ENCODE data around the gene LRBA.

- TF ChIP-seq TAF1 (IDR thresholded peaks at IDR 0.05; ENCODE audit: low read depth, low read length) = no peak
- TF ChIP-seq POLR2AphosphoS5 (IDR thresholded peaks at IDR 0.05; ENCODE audit: low read depth, low read length) = no peak
- no peak for TF ChIP-seq POLR2A (IDR thresholded peaks at IDR 0.05; ENCODE audit: low read depth, low read length)
- TF ChIP-seq SPI1 (IDR thresholded peaks at IDR 0.05; ENCODE audit: low read depth, low read length) = no peak
- TF ChIP-seq POU2F2 (IDR thresholded peaks at IDR 0.05; ENCODE audit: low read depth, low read length) = no peak
- no peak for TF ChIP-seq PAX5 (IDR thresholded peaks at IDR 0.05; ENCODE audit: insufficient read depth, low read length, severe bottlenecking)
These were observed 796.6 kb downstream of the LRBA start for GRCh38 chr4:150218447-150218846.

Data from GM12891 (cell line).